ENCODE data around the gene TRAF3IP3.

TRAF3IP3 gene

GRCh38 chr1:209738270-209738669 lies 17.6 kb upstream of the TRAF3IP3 start:
- DNase-seq (ENCODE audit: low spot score) = no peak

DNA sequence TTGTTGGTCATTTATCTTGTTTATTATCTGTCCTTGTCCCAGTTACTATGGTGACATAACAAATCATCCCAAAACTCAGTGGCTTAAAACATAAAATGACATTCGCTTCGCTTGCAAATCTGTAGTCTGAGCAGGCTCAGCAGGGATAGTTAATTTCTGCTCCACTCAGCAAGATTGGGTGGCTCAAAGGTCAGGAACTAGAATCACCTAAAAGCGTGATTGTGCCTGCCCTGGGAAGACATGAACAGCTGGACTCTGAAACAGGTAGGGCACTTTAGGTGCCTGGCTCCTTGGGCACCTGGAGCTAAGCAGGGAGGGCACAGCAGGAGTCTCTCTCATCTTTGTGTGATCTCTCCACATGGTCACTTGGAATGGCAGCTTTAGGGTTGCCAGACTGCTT lies 14.7 kb upstream of the TRAF3IP3 start:
- no peak for DNase-seq (ENCODE audit: low spot score)

- DNase-seq (ENCODE audit: low spot score) = no peak
Measured at GRCh38 chr1:209741889-209742288, 14.0 kb upstream of the TRAF3IP3 start.

GRCh38 chr1:209742409-209743144 lies 13.3 kb upstream of the TRAF3IP3 start:
- no peak for DNase-seq (ENCODE audit: low spot score)

- no peak for DNase-seq (ENCODE audit: low spot score)
Measured at GRCh38 chr1:209743145-209743482, 12.7 kb upstream of the TRAF3IP3 start.

DNA sequence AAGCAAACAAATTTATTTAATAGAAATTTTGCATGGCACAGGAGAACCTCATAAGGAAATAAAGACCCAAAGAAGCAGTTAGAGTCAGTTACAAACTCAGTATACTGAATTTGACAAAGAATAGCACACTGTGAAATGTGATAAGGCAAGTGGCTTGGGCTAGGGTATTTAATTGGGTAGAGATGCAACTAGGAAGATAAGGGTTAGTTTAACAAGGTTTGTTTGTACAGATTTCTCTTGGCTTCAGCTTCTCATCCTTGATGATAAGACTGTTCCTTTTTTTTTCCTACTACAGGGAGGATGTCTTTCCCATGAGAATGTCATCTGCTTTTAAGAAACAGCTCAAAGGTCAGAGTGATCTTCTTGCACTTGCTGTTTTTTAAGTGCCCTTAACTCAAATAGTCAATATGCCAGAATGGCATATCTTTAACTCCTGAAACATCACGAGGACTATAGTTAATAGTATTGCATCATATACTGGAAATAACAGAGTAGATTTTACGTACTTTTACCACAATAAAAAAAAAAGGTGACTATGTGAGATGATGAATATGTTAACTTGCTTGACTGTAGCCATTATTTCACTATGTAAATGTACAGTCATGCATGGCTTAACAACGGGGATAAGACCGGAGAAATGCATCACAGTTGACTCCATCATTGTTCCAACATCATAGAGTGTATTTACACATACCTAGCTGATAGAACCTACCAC lies 9.2 kb upstream of the TRAF3IP3 start:
- DNase-seq (ENCODE audit: low spot score) = peak; percentile 15

DNA sequence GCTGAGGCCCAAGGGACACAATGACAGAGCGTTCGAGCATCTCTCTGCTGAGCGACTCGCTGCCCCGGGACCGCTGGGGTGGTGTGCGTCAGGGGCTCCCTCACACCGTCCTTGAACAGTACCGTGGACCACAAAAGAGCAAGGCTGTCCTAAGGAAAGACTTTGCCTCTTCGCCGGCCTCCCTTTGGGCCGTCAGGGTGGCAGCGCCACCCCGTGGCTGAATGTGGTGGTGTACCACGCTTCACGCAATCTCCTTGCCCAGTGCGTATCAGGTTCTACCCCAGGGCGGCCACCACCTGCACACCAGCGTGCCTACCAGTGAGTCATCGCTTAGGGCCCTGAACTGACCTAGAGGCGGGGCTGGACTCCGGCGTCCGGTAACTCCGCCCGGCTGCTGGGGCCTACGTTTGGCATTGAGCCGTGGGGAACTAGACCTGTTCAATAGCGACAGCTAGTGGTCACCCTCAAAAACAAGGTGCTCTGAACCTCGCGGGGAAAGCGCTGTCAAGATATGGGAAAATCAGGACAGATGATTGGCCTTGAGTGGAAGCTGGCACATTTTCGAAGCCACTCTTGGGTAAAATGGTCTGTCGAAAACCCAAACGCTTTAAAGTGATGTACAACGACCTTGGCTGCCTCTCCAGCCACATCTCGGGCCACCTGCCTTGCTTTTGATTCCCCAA lies 8.1 kb upstream of the TRAF3IP3 start:
- DNase-seq (ENCODE audit: low spot score) = peak; percentile 96

DNA sequence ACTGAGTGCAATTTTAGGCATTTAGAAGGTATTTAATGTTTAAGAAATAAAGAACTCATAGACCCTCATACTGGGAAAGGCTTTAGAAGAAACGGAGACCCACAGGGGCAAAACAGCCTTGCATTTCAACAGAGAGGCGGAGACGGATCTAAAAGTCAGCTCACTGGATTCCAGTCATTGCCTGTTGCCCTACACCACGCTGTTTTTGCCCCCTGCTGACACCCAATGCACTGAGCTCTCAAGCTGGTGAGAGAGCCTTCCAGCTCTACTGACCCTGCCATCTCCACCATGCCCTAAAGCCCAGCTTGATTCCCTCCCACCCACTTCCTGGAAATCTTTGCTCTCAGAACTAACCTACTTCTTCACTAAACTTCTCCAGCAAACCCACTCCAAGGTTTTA lies 7.2 kb upstream of the TRAF3IP3 start:
- DNase-seq (ENCODE audit: low spot score) = no peak

- DNase-seq (ENCODE audit: low spot score) = no peak
Measured at GRCh38 chr1:209749205-209749604, 6.6 kb upstream of the TRAF3IP3 start.

- DNase-seq (ENCODE audit: low spot score) = no peak
Measured at GRCh38 chr1:209749670-209750323, 6.1 kb upstream of the TRAF3IP3 start.

- no peak for DNase-seq (ENCODE audit: low spot score)
Measured at GRCh38 chr1:209751627-209752231, 4.1 kb upstream of the TRAF3IP3 start.

DNA sequence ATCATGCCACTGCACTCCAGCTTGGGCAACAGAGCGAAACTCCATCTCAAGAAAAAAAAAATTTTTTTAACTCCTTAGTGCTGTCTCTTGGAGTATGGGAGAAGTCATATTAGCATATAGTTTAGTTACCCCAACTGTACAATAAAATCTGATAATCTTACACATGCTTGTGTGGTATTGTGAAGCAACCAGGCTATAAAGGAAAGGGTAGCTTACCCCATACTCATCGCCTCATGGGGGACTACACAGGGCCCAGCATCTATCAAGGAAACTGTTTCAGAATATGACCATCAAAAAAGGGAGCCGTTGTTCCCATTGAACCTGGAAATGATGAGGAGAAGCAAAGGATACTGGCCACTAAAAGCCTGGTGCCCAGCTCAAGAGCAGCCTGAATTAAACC lies 3.0 kb upstream of the TRAF3IP3 start:
- no peak for DNase-seq (ENCODE audit: low spot score)

- DNase-seq (ENCODE audit: low spot score) = no peak
Measured at GRCh38 chr1:209755256-209755655, 597 bp upstream of the TRAF3IP3 start.

DNA sequence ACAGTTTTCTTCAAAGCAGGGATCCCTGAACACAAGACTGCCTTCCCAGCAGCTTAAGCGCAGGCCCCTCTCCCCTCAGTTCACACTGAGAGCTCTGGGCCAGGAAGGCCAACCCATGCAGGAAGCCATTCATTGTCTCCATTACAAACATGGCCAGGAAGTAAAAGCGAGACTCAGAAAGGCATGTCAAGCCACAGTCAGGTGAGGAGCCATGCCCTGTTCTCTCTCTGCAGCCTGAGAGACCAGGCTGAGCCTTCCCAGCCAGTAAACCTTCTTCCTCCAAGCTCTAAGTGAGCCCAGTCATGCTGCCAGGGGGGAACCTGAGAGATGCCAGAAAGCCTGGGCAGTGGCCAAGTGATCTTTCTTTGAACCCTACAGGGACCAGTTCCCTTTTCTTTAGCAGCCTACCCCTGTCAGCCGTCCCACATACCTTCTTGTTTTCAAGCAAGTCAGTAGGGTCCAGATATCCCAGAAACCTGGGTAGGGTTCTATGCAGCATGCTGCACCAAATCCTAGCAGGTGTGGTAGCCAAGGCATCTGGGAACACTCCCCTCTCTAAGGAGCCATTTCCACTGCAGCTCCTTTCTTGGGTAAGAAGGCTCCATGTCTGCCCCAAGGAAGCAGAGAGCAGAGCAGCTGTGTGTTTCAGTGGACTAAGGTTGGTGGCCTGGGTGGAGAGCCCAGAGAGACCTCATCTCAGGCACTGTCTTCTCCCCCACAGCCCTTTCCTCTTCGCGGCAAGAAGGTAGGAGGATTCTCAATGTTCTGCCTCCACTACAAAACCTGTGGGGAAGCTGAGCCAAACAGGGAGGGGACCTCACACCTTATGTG lies 977 bp downstream of the TRAF3IP3 start:
- no peak for DNase-seq (ENCODE audit: low spot score)

DNA sequence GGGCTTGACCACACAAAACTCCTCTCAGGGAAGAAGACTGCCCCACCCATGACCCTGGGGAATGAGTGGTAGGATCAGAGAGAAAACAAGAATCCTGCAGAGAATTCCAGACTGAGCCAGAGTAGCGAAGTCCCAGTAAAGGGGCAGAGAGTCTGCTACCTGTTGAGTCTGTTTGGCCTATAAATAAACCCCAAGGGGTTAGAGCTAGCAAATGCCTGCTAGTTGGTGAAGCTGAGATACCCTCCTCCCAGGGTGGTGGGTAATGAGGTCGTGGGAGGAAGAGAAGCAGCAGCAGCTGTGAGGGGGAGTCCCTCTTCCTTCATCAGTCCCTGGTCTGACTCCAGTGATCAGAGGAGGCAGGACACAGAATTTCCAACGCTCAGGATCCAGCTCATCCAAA lies 2.5 kb downstream of the TRAF3IP3 start:
- no peak for DNase-seq (ENCODE audit: low spot score)

DNA sequence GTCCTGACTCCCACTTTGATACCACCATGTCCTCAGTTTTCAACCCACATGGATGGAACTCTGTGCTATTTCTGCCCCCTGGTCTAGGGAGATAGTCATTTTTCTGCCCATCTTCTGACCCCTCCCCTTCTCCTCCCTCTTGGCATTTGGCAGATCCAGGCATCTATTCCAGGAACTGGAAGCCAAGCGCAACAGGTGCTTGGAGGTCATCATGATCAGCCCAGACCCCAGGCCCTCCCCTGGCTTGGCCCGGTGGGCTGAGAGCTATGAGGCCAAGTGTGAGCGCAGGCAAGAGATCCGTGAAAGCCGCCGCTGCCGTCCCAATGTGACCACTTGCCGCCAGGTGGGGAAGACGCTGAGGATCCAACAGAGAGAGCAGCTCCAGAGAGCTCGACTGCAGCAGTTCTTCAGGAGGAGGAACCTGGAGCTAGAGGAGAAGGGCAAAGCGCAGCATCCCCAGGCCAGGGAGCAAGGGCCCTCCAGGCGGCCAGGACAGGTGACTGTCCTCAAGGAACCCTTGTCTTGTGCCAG lies 4.0 kb downstream of the TRAF3IP3 start:
- no peak for DNase-seq (ENCODE audit: low spot score)

- DNase-seq (ENCODE audit: low spot score) = no peak
Measured at GRCh38 chr1:209761011-209761635, 5.3 kb downstream of the TRAF3IP3 start.

DNA sequence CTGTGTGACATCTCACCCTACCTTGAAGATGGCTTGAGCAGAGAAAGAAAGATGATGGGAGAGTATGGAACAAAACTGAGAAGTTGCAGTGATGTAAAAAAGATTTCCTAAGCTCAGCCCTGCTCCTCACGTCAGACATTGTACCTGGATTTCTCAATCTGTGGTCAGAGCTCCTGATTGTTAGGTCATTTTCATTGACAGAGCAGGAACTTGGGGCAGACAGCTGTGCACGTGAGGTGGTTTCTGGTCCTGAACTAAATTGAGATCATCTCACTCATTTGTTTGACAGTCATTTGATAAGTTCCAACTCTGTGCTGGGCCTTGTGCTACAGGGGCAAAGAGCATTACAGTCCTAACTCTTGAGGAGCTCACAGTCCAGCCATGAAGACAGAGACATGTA lies 10.2 kb downstream of the TRAF3IP3 start:
- no peak for DNase-seq (ENCODE audit: low spot score)

DNA sequence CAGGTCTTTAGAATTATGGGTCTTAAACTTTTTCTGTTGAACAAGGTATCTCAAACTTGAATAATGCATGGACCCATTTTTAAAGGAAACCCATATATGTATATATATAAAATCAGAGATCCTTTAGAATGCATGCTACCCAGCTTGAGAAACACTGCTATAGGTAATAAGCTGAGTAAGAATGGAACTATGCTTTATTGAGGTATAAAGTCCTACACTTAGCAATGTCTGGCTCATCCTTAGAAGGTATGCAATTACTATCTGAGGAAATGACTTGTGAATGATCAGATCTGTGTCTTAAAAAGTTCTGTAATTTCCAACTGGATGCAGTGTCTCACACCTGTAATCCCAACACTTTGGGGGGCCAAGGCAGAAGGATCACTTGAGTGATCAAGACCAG lies 11.2 kb downstream of the TRAF3IP3 start:
- DNase-seq (ENCODE audit: low spot score) = no peak

GRCh38 chr1:209767706-209768105 lies 11.9 kb downstream of the TRAF3IP3 start:
- DNase-seq (ENCODE audit: low spot score) = no peak

GRCh38 chr1:209768354-209768774 lies 12.5 kb downstream of the TRAF3IP3 start:
- no peak for DNase-seq (ENCODE audit: low spot score)
